Purkinje cell (primary cell): Measurements from ENCODE around the gene FERMT1. TPM values are rescaled to one million over a fixed set of nuclear protein-coding genes. Genes with fewer than 3 reads are reported as not detected.

ENCODE experiments used
- polyA plus RNA-seq: library from polyadenylated mRNA; unstranded; fragments of >200 nt; fragmentation: Nextera tagmentation; gene quantifications from 2 replicates; pipeline ENCODE4 v1.2.1, GENCODE V29; 2014

FERMT1 gene, protein sequence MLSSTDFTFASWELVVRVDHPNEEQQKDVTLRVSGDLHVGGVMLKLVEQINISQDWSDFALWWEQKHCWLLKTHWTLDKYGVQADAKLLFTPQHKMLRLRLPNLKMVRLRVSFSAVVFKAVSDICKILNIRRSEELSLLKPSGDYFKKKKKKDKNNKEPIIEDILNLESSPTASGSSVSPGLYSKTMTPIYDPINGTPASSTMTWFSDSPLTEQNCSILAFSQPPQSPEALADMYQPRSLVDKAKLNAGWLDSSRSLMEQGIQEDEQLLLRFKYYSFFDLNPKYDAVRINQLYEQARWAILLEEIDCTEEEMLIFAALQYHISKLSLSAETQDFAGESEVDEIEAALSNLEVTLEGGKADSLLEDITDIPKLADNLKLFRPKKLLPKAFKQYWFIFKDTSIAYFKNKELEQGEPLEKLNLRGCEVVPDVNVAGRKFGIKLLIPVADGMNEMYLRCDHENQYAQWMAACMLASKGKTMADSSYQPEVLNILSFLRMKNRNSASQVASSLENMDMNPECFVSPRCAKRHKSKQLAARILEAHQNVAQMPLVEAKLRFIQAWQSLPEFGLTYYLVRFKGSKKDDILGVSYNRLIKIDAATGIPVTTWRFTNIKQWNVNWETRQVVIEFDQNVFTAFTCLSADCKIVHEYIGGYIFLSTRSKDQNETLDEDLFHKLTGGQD
- polyA plus RNA-seq = 0.31 TPM in 1 of 2 replicates, not detected in the other

DNA sequence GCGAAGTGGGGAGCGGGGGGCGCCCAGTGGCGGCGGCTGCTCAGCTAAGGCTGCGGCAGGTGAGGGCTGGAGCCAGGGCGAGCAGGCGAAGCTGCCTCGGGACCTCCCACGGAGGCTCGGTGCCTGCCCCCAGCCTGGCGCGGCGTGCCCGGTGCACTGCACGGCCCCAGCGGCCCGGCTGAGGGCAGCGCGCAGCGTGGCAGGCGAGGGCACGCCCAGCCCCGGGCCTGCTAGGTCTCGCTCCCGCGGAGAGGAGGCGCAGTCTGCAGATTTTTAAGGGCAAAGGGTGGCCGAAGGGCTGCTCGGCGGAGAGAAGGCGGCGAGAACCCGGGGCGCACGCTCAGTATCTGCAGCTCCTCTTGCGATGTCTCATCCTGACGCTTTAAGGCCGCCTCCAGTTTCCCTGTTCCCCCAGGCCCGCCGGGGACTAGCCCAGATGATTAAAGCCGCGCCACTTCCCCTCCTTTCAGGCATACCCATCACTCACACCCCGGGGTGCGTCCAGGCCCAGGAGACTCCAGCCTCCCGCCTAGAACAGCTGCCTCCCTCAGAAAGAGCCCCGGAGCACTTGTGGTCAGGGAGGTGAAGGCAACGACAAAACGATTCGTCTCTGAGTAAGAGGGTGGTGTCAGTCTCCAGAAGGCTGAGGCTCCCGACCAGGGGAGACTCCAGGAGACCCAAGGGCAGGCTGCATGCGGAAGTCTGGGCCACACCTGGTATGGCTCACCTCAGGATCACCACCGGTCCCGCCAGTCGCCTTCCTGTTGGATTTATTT, at the start of gene FERMT1:
Gene FERMT1, minus strand, starts transcription at position 158 of the 776 bp plus-strand sequence. CDS start 3,476 bp downstream, outside the sequence.

DNA sequence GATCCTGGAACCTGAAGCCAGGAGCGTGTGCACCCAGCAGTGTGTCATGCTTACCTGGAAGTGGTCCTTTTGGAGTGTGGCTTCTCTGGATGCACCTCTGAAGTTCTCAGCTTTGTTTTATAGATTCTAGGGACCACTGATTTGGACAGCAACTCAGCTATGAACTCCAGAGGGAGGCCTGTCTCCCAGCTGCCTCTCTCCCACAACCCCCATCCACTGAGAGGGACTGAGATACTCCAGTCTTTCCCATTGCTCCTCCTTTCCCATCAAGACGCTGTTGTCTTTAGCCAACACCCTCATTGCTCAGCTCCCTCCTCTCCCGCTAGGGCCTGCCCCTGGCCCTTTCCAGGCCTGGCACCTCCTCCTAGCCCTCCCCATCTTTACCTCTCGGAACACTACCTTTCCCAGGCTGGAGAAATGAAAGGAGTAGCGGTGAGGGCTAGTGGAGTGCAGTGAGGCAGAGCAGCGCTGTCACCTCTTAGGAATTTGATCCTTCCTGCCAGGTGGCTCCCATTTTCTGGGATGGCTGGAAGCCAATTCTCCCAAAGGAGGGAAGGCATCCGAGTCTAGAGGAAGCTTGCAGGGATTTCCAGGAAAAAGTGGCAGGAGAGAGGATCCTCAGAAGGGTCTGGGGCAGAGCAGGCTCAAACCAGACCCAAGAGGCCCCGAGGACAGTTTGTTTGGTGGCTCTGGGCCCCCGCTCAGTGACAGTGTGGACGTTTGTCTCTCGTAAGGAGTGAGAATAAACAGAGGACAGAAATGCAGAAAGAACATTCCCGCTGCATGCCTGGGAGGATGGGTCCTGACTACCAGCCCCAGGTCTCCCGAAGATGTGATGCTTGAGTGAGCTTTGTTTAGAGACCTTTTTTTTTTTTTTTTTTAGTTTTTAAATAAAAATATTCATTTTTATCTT, 68.8 kb downstream of the FERMT1 start, which contains the start of gene LRRN4:
Gene LRRN4, minus strand, starts transcription at position 285 of the 913 bp plus-strand sequence. CDS start 1,261 bp downstream, outside the sequence.

Other genes with a start within 250 kb of the FERMT1 start
- gene CHGB, start 211.5 kb downstream of the FERMT1 start, polyA plus RNA-seq = 92.7 and 98.9 TPM in 2 replicates
- 16.7 and 18.6 TPM in 2 replicates for gene TRMT6, start 172.5 kb downstream of the FERMT1 start, polyA plus RNA-seq
- 1.4 and 2.8 TPM in 2 replicates for gene MCM8, start 172.4 kb downstream of the FERMT1 start, polyA plus RNA-seq
- gene CRLS1, start 116.9 kb downstream of the FERMT1 start, polyA plus RNA-seq = 24.2 and 37.1 TPM in 2 replicates
- gene LRRN4, start 69.0 kb downstream of the FERMT1 start, polyA plus RNA-seq = not detected in 2 replicates